Keratinocyte (primary cell): ENCODE data around the gene TEX36. TPM values are rescaled to one million over a fixed set of nuclear protein-coding genes. Genes with fewer than 3 reads are reported as not detected.
A peak's percentile ranks its signal among the peaks of the same experiment; 100 is the strongest.

Experiments
- DNase-seq: peaks from one replicate; pipeline ENCODE4 v3.0.0-alpha.2; 2011; ENCODE audit warnings: low read depth, missing footprints, low spot score
- FAIRE-seq: peaks from 2 replicates; lab custom pipeline; 2011; peaks lifted over from hg19 to GRCh38; lab: Jason Lieb, UNC
- H2AFZ ChIP-seq: 2 replicates; pipeline ENCODE4 v1.6.0; 2012; ENCODE audit warnings: low read length, control low read depth, inconsistent platforms; ENCODE audit not compliant: control insufficient read depth
- H3K27ac ChIP-seq: 2 replicates; pipeline ENCODE4 v1.5.1; 2011; ENCODE audit warnings: low read length; ENCODE audit not compliant: control insufficient read depth, insufficient read depth
- H3K27me3 ChIP-seq: 3 replicates; pipeline ENCODE4 v1.6.0; 2011; ENCODE audit warnings: low read length; ENCODE audit not compliant: control insufficient read depth, insufficient read depth; ENCODE audit errors: extremely low read depth
- H3K36me3 ChIP-seq, 2 experiments: 2 replicates in 1 of 2; 3 replicates in 1 of 2; pipeline ENCODE4 v1.5.1; 2011; ENCODE audit warnings: low read length in 2 of 2, mild to moderate bottlenecking in 1 of 2; ENCODE audit not compliant: control insufficient read depth in 2 of 2, insufficient read depth in 2 of 2; ENCODE audit errors: extremely low read depth in 1 of 2
- H3K4me1 ChIP-seq: 3 replicates; pipeline ENCODE4 v1.5.1; 2011; ENCODE audit warnings: low read length; ENCODE audit not compliant: control insufficient read depth, insufficient read depth; ENCODE audit errors: extremely low read depth
- H3K4me2 ChIP-seq: 3 replicates; pipeline ENCODE4 v1.6.0; 2011; ENCODE audit warnings: low read depth, low read length; ENCODE audit not compliant: control insufficient read depth, insufficient read depth; ENCODE audit errors: extremely low read depth
- H3K4me3 ChIP-seq, 3 experiments: fragments of 200-600 bp in 1 of 3; sonication (generic) in 1 of 3; 2 replicates in 2 of 3; 3 replicates in 1 of 3; pipeline ENCODE4 v1.5.1; 2011 to 2016; ENCODE audit warnings: low read length in 3 of 3, mild to moderate bottlenecking in 3 of 3, control low read depth in 2 of 3, inconsistent platforms in 1 of 3, low read depth in 1 of 3, mixed read lengths in 1 of 3, mixed run types in 1 of 3, moderate library complexity in 1 of 3; ENCODE audit not compliant: control insufficient read depth in 2 of 3, insufficient read depth in 2 of 3; ENCODE audit errors: extremely low read depth in 1 of 3
- H3K79me2 ChIP-seq: 2 replicates; pipeline ENCODE4 v1.6.0; 2012; ENCODE audit warnings: low read length; ENCODE audit not compliant: control insufficient read depth, insufficient read depth
- H3K9ac ChIP-seq: 3 replicates; pipeline ENCODE4 v1.6.0; 2011; ENCODE audit warnings: low read length; ENCODE audit not compliant: control insufficient read depth, insufficient read depth; ENCODE audit errors: extremely low read depth
- H3K9me1 ChIP-seq: 3 replicates; pipeline ENCODE4 v1.6.0; 2011; ENCODE audit warnings: low read length; ENCODE audit not compliant: control insufficient read depth, insufficient read depth; ENCODE audit errors: extremely low read depth
- H3K9me3 ChIP-seq: 2 replicates; pipeline ENCODE4 v1.5.1; 2012; ENCODE audit warnings: low read depth, low read length; ENCODE audit not compliant: control insufficient read depth
- H4K20me1 ChIP-seq: 3 replicates; pipeline ENCODE4 v1.6.0; 2011; ENCODE audit warnings: low read length; ENCODE audit not compliant: control insufficient read depth, insufficient read depth; ENCODE audit errors: extremely low read depth
- CTCF ChIP-seq, 3 experiments: IDR thresholded peaks in 1 of 3; conservative IDR thresholded peaks in 1 of 3; optimal IDR thresholded peaks in 1 of 3; 2 replicates in 2 of 3; 3 replicates in 1 of 3; pipeline versions ENCODE3 to v1.5.1; 2011; ENCODE audit warnings: low read length in 3 of 3, mild to moderate bottlenecking in 3 of 3, moderate library complexity in 2 of 3, control low read depth in 1 of 3, inconsistent platforms in 1 of 3; ENCODE audit not compliant: insufficient read depth in 2 of 3; ENCODE audit errors: extremely low read depth in 1 of 3
- EZH2 ChIP-seq: IDR thresholded peaks from one replicate; pipeline ENCODE4 v1.6.1; 2012; ENCODE audit warnings: inconsistent platforms, mild to moderate bottlenecking, low read length, moderate library complexity
- dilution Hi-C: fragments of 300-500 bp; cut with MboI; formaldehyde crosslinking; loops from one replicate; pipeline ENCODE4 v1.7.0; 2020; ENCODE audit warnings: low sequenced_read_pairs; ENCODE audit not compliant: extremely low pct_ligation_motif_present
- polyA plus RNA-seq, 5 experiments: library from polyadenylated mRNA; depleted of rRNA in 3 of 5; stranded (reverse) in 3 of 5; stranded (forward) in 1 of 5; unstranded in 1 of 5; fragments of >200 nt; gene quantifications; 1 replicate in 1 of 5; 2 replicates in 3 of 5; 3 replicates in 1 of 5; pipeline versions ENCODE4 v1.2.1 to v1.2.3, GENCODE V29; 2011 to 2012; ENCODE audit warnings: missing spikeins in 2 of 5, low read depth in 1 of 5, low replicate concordance in 1 of 5

Gene TEX36
- polyA plus RNA-seq, 1 donor (not counting 4 experiments of a cell fraction or from before 2014, with no cell fraction given) = not detected

- H2AFZ ChIP-seq = peak overlapping the region; percentile 1
- TF ChIP-seq CTCF (optimal IDR thresholded peaks at IDR 0.05 in 1 of 3, IDR thresholded peaks at IDR 0.05 in 1 of 3, conservative IDR thresholded peaks at IDR 0.05 in 1 of 3; ENCODE audit: extremely low read depth in 1 of 3, insufficient read depth in 2 of 3, low read length in 3 of 3) = no peak
- no peak for TF ChIP-seq EZH2
- FAIRE-seq (no peak), DNase-seq (no peak)
- no peaks in the 10 kb centered on the region for H3K9me1 ChIP-seq
- no peaks in the 10 kb centered on the region for H4K20me1 ChIP-seq
- H3K27me3 ChIP-seq = no peaks in the 10 kb centered on the region
- H3K79me2 ChIP-seq = no peaks in the 10 kb centered on the region
- no peak overlapping the region for H3K9ac ChIP-seq
- no peaks in the 10 kb centered on the region for H3K36me3 ChIP-seq
- H3K9me3 ChIP-seq = no peaks in the 10 kb centered on the region
- dilution Hi-C loops = no loop called here
- H3K4me3 ChIP-seq = no peak overlapping the region
- H3K27ac ChIP-seq = no peak overlapping the region
- H3K4me2 ChIP-seq = no peak overlapping the region
- H3K4me1 ChIP-seq = no peaks in the 10 kb centered on the region
Observed at GRCh38 chr10:125693524-125693847, 10.5 kb upstream of the TEX36 start.

- Histone ChIP-seq H3K4me2 (no peak overlapping the region), H2AFZ (peak overlapping the region; percentile 1), H4K20me1 (no peaks in the 10 kb centered on the region), H3K27me3 (no peaks in the 10 kb centered on the region), H3K9me1 (no peaks in the 10 kb centered on the region), H3K4me1 (peaks cover 2% of the 10 kb centered on the region), H3K36me3 (no peaks in the 10 kb centered on the region), H3K9ac (no peak overlapping the region), H3K27ac (no peak overlapping the region), H3K4me3 (no peak overlapping the region), H3K9me3 (no peaks in the 10 kb centered on the region), H3K79me2 (no peaks in the 10 kb centered on the region)
- DNase-seq (no peak), FAIRE-seq (no peak)
- TF ChIP-seq EZH2 (no peak), CTCF (optimal IDR thresholded peaks at IDR 0.05 in 1 of 3, IDR thresholded peaks at IDR 0.05 in 1 of 3, conservative IDR thresholded peaks at IDR 0.05 in 1 of 3; ENCODE audit: extremely low read depth in 1 of 3, insufficient read depth in 2 of 3, low read length in 3 of 3) (no peak)
- dilution Hi-C loops = no loop called here
Observed at GRCh38 chr10:125692601-125693523, 9.9 kb upstream of the TEX36 start.
